ENCODE data around the gene DES.

DES gene

GRCh38 chr2:219440388-219441256 is 22.4 kb downstream of the DES start:
- TF ChIP-seq SIN3A (IDR thresholded peaks at IDR 0.05; ENCODE audit: borderline replicate concordance, insufficient read depth, low read length) (no peak), REST (IDR thresholded peaks at IDR 0.05; ENCODE audit: insufficient read depth in 1 of 2, low read depth in 2 of 2, low read length in 2 of 2) (no peak), FOXP2 (optimal IDR thresholded peaks at IDR 0.05; ENCODE audit: borderline replicate concordance, extremely low read depth, extremely low read length, insufficient read depth) (no peak), POLR2AphosphoS5 (IDR thresholded peaks at IDR 0.05; ENCODE audit: low read depth, low read length) (no peak), TAF1 (IDR thresholded peaks at IDR 0.05; ENCODE audit: borderline replicate concordance, insufficient read depth, low read length) (no peak)

GRCh38 chr2:219441451-219442255 is 23.5 kb downstream of the DES start:
- TF ChIP-seq FOXP2 (optimal IDR thresholded peaks at IDR 0.05; ENCODE audit: borderline replicate concordance, extremely low read depth, extremely low read length, insufficient read depth), result no peak
- no peak for TF ChIP-seq POLR2AphosphoS5 (IDR thresholded peaks at IDR 0.05; ENCODE audit: low read depth, low read length)
- no peak for TF ChIP-seq TAF1 (IDR thresholded peaks at IDR 0.05; ENCODE audit: borderline replicate concordance, insufficient read depth, low read length)
- no peak for TF ChIP-seq REST (IDR thresholded peaks at IDR 0.05; ENCODE audit: insufficient read depth in 1 of 2, low read depth in 2 of 2, low read length in 2 of 2)
- TF ChIP-seq SIN3A (IDR thresholded peaks at IDR 0.05; ENCODE audit: borderline replicate concordance, insufficient read depth, low read length), result no peak

GRCh38 chr2:219442256-219443015 is 24.3 kb downstream of the DES start:
- TF ChIP-seq FOXP2 (optimal IDR thresholded peaks at IDR 0.05; ENCODE audit: borderline replicate concordance, extremely low read depth, extremely low read length, insufficient read depth), result no peak
- no peak for TF ChIP-seq TAF1 (IDR thresholded peaks at IDR 0.05; ENCODE audit: borderline replicate concordance, insufficient read depth, low read length)
- TF ChIP-seq POLR2AphosphoS5 (IDR thresholded peaks at IDR 0.05; ENCODE audit: low read depth, low read length), result no peak

- TF ChIP-seq SIN3A (IDR thresholded peaks at IDR 0.05; ENCODE audit: borderline replicate concordance, insufficient read depth, low read length), result no peak
- no peak for TF ChIP-seq FOXP2 (optimal IDR thresholded peaks at IDR 0.05; ENCODE audit: borderline replicate concordance, extremely low read depth, extremely low read length, insufficient read depth)
- no peak for TF ChIP-seq TAF1 (IDR thresholded peaks at IDR 0.05; ENCODE audit: borderline replicate concordance, insufficient read depth, low read length)
- no peak for TF ChIP-seq POLR2AphosphoS5 (IDR thresholded peaks at IDR 0.05; ENCODE audit: low read depth, low read length)
- no peak for TF ChIP-seq REST (IDR thresholded peaks at IDR 0.05; ENCODE audit: insufficient read depth in 1 of 2, low read depth in 2 of 2, low read length in 2 of 2)
These were observed 25.0 kb downstream of the DES start for GRCh38 chr2:219443016-219443696.

Measured in PFSK-1 (cell line).